ENCODE data around the gene NAA25.
"Not testable (repeated sequence)": the region's sequence is repeated elsewhere in the genome, so short reads cannot be mapped to it uniquely, and the experiment has no call there.

NAA25 gene

DNA sequence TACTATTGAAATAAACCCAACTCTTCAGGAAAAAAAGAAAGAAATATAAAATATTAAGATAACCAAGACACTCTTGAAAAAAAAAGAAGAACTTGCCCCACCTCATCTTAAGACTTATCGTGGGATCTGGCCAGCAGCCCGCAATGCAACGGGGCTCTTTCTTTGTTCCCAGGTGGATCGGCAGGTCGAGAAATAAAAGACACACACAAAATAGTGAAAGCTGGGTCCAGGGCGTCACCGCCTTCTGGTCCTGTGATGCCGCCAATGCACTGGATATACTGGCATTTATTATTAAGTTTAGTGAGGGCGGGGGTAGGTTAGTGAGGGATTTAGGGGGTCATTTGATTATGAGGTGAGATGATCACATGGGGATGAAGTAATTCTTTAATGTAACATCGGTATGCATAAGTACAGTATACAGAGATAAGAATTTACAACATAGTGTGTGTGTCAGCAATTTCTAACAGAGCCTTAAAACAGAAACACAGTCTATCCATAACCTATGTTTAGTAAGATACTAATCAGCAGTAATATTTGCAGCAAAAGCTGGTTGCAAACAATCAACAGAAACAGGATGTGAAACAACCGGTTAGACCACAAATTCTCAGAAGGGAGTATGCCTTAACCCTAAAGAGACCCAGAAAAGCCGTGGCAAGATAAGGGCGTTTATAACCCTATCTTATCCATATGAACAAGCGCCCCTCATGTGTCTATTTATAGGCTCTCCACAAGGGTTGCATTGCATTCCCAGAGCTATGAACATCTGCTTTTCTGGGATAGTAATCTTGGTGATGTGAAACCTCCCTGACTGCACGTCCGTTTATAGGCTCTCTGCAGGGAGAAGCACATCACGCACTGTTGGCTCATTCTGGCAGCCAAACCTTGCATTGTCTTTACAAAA, 114.1 kb downstream of the NAA25 start:
- H3K9ac ChIP-seq (ENCODE audit: low read length); H3K79me1 ChIP-seq (ENCODE audit: low read length); H4K12ac ChIP-seq (ENCODE audit: low read depth, low read length); H3K27ac ChIP-seq (ENCODE audit: low read depth, low read length); H3K9me3 ChIP-seq (ENCODE audit: insufficient read depth, low read depth, low read length); H2BK12ac ChIP-seq (ENCODE audit: low read length); H3K23ac ChIP-seq (ENCODE audit: low read length); H3K4ac ChIP-seq (ENCODE audit: low read depth, low read length); H3K4me1 ChIP-seq (ENCODE audit: control insufficient read depth in 1 of 2, insufficient read depth in 2 of 2, low read length in 2 of 2); H2BK5ac ChIP-seq (ENCODE audit: low read depth, low read length, poor library complexity); H3K79me2 ChIP-seq (ENCODE audit: control insufficient read depth, insufficient read depth, low read length, poor library complexity); H2AK5ac ChIP-seq (ENCODE audit: low read length); H2AFZ ChIP-seq (ENCODE audit: insufficient read depth, low read length, poor library complexity); H3K36me3 ChIP-seq (ENCODE audit: control insufficient read depth in 1 of 2, insufficient read depth in 2 of 2, low read length in 2 of 2); H3K18ac ChIP-seq (ENCODE audit: low read length); H3K4me3 ChIP-seq (ENCODE audit: low read depth, low read length); H3K27me3 ChIP-seq (ENCODE audit: insufficient read depth, low read length); H3K14ac ChIP-seq (ENCODE audit: low read length); H4K91ac ChIP-seq (ENCODE audit: low read depth, low read length); H4K8ac ChIP-seq (ENCODE audit: low read depth, low read length): not testable (repeated sequence)
- H3K4me2 ChIP-seq (ENCODE audit: low read length), result peak overlapping the region; percentile 34
- DNase-seq, result peak; percentile 53 to 90
- peak overlapping the region; percentile 33 for H2BK120ac ChIP-seq (ENCODE audit: insufficient read depth, low read length, poor library complexity)
- WGBS (ENCODE audit: extremely low coverage, insufficient coverage, insufficient read length), result no CpG with 5 or more reads among the region's 17 CpGs

DNA sequence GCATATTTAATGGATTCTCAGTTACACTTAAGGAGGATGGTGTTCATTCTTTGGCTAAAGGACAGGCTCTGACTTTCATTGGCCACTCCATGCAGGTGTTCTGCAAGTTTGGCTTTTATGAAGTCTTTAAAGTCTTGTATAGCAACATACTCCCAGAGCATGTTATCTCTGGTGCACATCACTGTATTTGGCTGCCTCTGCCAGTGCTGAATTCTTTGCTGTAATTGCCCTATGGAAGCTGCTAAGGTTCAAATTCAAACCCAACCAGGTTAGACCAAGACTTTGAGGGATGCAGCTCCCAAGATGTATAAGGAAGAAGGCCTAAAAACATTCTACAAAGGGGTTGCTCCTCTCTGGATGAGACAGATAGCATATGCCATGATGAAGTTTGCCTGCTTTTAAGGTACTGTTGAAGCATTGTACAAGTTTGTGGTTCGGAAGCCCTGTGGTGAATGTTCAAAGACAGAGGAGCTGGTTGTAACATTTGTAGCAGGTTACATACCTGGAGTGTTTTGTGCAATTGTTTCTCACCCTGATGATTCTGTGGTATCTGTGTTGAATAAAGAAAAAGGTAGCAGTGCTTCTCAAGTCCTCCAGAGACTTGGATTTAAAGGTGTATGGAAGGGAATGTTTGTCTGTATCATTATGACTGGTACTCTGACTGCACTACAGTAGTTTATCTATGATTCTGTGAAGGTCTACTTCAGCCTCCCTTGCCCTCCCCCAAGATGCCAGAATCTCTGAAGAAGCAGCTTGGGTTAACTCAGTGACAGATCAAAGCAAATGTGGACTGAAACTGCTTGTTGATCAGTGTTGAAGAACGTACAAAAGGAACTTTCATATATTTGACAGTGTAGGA, 115.1 kb downstream of the NAA25 start:
- no peak overlapping the region for H3K4me2 ChIP-seq (ENCODE audit: low read length)
- no peak overlapping the region for H3K23ac ChIP-seq (ENCODE audit: low read length)
- H2AK5ac ChIP-seq (ENCODE audit: low read length), result no peak overlapping the region
- no peak overlapping the region for H2BK12ac ChIP-seq (ENCODE audit: low read length)
- H3K9ac ChIP-seq (ENCODE audit: low read length), result no peak overlapping the region
- no peak overlapping the region for H3K4me3 ChIP-seq (ENCODE audit: low read depth, low read length)
- no peaks in the 10 kb centered on the region for H3K9me3 ChIP-seq (ENCODE audit: insufficient read depth, low read depth, low read length)
- no peak overlapping the region for H2AFZ ChIP-seq (ENCODE audit: insufficient read depth, low read length, poor library complexity)
- H3K4ac ChIP-seq (ENCODE audit: low read depth, low read length), result no peak overlapping the region
- H3K14ac ChIP-seq (ENCODE audit: low read length), result no peak overlapping the region
- H3K27me3 ChIP-seq (ENCODE audit: insufficient read depth, low read length), result no peaks in the 10 kb centered on the region
- H3K36me3 ChIP-seq (ENCODE audit: control insufficient read depth in 1 of 2, insufficient read depth in 2 of 2, low read length in 2 of 2), result no peaks in the 10 kb centered on the region
- no peak overlapping the region for H3K18ac ChIP-seq (ENCODE audit: low read length)
- no peak overlapping the region for H2BK5ac ChIP-seq (ENCODE audit: low read depth, low read length, poor library complexity)
- H3K4me1 ChIP-seq (ENCODE audit: control insufficient read depth in 1 of 2, insufficient read depth in 2 of 2, low read length in 2 of 2), result peaks cover 0 to 4% of the 10 kb centered on the region in 2 experiments
- DNase-seq, result peak; percentile 27 to 60
- no peaks in the 10 kb centered on the region for H3K79me1 ChIP-seq (ENCODE audit: low read length)
- no peak overlapping the region for H3K27ac ChIP-seq (ENCODE audit: low read depth, low read length)
- H4K8ac ChIP-seq (ENCODE audit: low read depth, low read length), result no peak overlapping the region
- no peaks in the 10 kb centered on the region for H3K79me2 ChIP-seq (ENCODE audit: control insufficient read depth, insufficient read depth, low read length, poor library complexity)
- WGBS (ENCODE audit: extremely low coverage, insufficient coverage, insufficient read length), result no CpG with 5 or more reads among the region's 2 CpGs
- H2BK120ac ChIP-seq (ENCODE audit: insufficient read depth, low read length, poor library complexity), result no peak overlapping the region
- H4K12ac ChIP-seq (ENCODE audit: low read depth, low read length), result no peak overlapping the region
- no peak overlapping the region for H4K91ac ChIP-seq (ENCODE audit: low read depth, low read length)

DNA sequence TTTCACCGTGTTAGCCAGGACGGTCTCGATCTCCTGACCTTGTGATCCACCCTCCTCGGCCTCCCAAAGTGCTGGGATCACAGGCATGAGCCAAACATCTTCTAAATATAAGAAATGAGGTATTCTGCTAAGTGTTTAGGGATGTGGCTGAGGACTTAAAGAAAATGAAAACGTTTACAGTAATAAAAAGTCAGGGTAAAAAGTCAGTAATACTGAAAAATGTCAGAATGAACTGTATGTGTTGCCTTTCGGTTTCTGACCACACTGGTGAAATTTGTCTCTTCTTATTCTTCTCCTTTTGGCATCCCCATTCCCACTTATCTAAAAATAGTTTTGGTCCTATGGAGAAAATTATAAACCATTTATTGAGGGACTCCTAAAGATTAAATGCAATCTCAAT, 116.1 kb downstream of the NAA25 start:
- H3K79me2 ChIP-seq (ENCODE audit: control insufficient read depth, insufficient read depth, low read length, poor library complexity), result no peaks in the 10 kb centered on the region
- no peak overlapping the region for H2BK12ac ChIP-seq (ENCODE audit: low read length)
- no peaks in the 10 kb centered on the region for H3K79me1 ChIP-seq (ENCODE audit: low read length)
- no peaks in the 10 kb centered on the region for H3K36me3 ChIP-seq (ENCODE audit: control insufficient read depth in 1 of 2, insufficient read depth in 2 of 2, low read length in 2 of 2)
- no peak overlapping the region for H3K4me2 ChIP-seq (ENCODE audit: low read length)
- no peak overlapping the region for H2BK120ac ChIP-seq (ENCODE audit: insufficient read depth, low read length, poor library complexity)
- no CpG with 5 or more reads among the region's 6 CpGs for WGBS (ENCODE audit: extremely low coverage, insufficient coverage, insufficient read length)
- H4K8ac ChIP-seq (ENCODE audit: low read depth, low read length), result no peak overlapping the region
- H3K27me3 ChIP-seq (ENCODE audit: insufficient read depth, low read length), result no peaks in the 10 kb centered on the region
- H3K27ac ChIP-seq (ENCODE audit: low read depth, low read length), result no peak overlapping the region
- H3K9me3 ChIP-seq (ENCODE audit: insufficient read depth, low read depth, low read length), result no peaks in the 10 kb centered on the region
- H3K14ac ChIP-seq (ENCODE audit: low read length), result no peak overlapping the region
- H2BK5ac ChIP-seq (ENCODE audit: low read depth, low read length, poor library complexity), result no peak overlapping the region
- H4K91ac ChIP-seq (ENCODE audit: low read depth, low read length), result no peak overlapping the region
- H3K23ac ChIP-seq (ENCODE audit: low read length), result no peak overlapping the region
- no peak overlapping the region for H3K9ac ChIP-seq (ENCODE audit: low read length)
- H3K18ac ChIP-seq (ENCODE audit: low read length), result no peak overlapping the region
- H4K12ac ChIP-seq (ENCODE audit: low read depth, low read length), result no peak overlapping the region
- no peak overlapping the region for H2AFZ ChIP-seq (ENCODE audit: insufficient read depth, low read length, poor library complexity)
- H2AK5ac ChIP-seq (ENCODE audit: low read length), result no peak overlapping the region
- H3K4me3 ChIP-seq (ENCODE audit: low read depth, low read length), result no peak overlapping the region
- H3K4me1 ChIP-seq (ENCODE audit: control insufficient read depth in 1 of 2, insufficient read depth in 2 of 2, low read length in 2 of 2), result peaks cover 0 to 4% of the 10 kb centered on the region in 2 experiments
- DNase-seq, result no peak
- H3K4ac ChIP-seq (ENCODE audit: low read depth, low read length), result no peak overlapping the region

DNA sequence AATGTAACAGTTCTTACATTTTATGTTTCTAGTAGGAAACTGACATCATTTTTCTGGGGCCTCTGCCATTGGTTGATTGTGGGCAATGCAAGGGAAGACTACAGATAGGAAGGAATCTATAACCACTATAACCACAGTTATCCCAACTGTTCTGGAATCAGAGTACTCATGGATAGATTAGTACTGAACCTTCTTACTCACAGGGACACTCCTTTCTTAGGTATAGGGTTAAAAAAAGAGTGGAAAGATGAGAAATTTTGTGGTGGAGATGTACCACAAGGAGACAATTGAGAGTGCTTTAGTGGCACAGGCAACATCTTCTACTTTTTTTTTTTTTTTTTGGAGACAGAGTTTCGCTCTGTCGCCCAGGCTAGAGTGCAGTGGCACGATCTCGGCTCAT, 116.6 kb downstream of the NAA25 start:
- H2BK5ac ChIP-seq (ENCODE audit: low read depth, low read length, poor library complexity), result no peak overlapping the region
- H4K8ac ChIP-seq (ENCODE audit: low read depth, low read length), result no peak overlapping the region
- H2BK120ac ChIP-seq (ENCODE audit: insufficient read depth, low read length, poor library complexity), result no peak overlapping the region
- H3K4me1 ChIP-seq (ENCODE audit: control insufficient read depth in 1 of 2, insufficient read depth in 2 of 2, low read length in 2 of 2), result peaks cover 0 to 4% of the 10 kb centered on the region in 2 experiments
- H3K36me3 ChIP-seq (ENCODE audit: control insufficient read depth in 1 of 2, insufficient read depth in 2 of 2, low read length in 2 of 2), result no peaks in the 10 kb centered on the region
- no peak overlapping the region for H4K91ac ChIP-seq (ENCODE audit: low read depth, low read length)
- no peaks in the 10 kb centered on the region for H3K79me2 ChIP-seq (ENCODE audit: control insufficient read depth, insufficient read depth, low read length, poor library complexity)
- H2AFZ ChIP-seq (ENCODE audit: insufficient read depth, low read length, poor library complexity), result no peak overlapping the region
- H2BK12ac ChIP-seq (ENCODE audit: low read length), result no peak overlapping the region
- H2AK5ac ChIP-seq (ENCODE audit: low read length), result no peak overlapping the region
- no peaks in the 10 kb centered on the region for H3K9me3 ChIP-seq (ENCODE audit: insufficient read depth, low read depth, low read length)
- H3K14ac ChIP-seq (ENCODE audit: low read length), result no peak overlapping the region
- no peaks in the 10 kb centered on the region for H3K79me1 ChIP-seq (ENCODE audit: low read length)
- no peak overlapping the region for H3K27ac ChIP-seq (ENCODE audit: low read depth, low read length)
- H3K23ac ChIP-seq (ENCODE audit: low read length), result no peak overlapping the region
- DNase-seq, result no peak
- H3K4me3 ChIP-seq (ENCODE audit: low read depth, low read length), result no peak overlapping the region
- H3K18ac ChIP-seq (ENCODE audit: low read length), result no peak overlapping the region
- H3K9ac ChIP-seq (ENCODE audit: low read length), result no peak overlapping the region
- no CpG with 5 or more reads among the region's 4 CpGs for WGBS (ENCODE audit: extremely low coverage, insufficient coverage, insufficient read length)
- H3K4ac ChIP-seq (ENCODE audit: low read depth, low read length), result no peak overlapping the region
- H4K12ac ChIP-seq (ENCODE audit: low read depth, low read length), result no peak overlapping the region
- no peak overlapping the region for H3K4me2 ChIP-seq (ENCODE audit: low read length)
- H3K27me3 ChIP-seq (ENCODE audit: insufficient read depth, low read length), result no peaks in the 10 kb centered on the region
